Activated CD8-positive, alpha-beta memory T cell treated with anti-CD3 and anti-CD28 coated beads, Interleukin-2, amount 50 U/mL, for 24 hours (primary cell): ENCODE measurements around the gene PGBD1.
"Not testable (repeated sequence)": the region's sequence is repeated elsewhere in the genome, so short reads cannot be mapped to it uniquely, and the experiment has no call there.

Experiments used
- DNase-seq: peaks from one replicate; pipeline ENCODE4 v3.0.0-alpha.2; 2020; ENCODE audit errors: extremely low read depth

Gene PGBD1

GRCh38 chr6:28269492-28269891 lies 11.9 kb upstream of the PGBD1 start:
- DNase-seq, result no peak

GRCh38 chr6:28274888-28275287 lies 6.5 kb upstream of the PGBD1 start:
- DNase-seq, result no peak

- DNase-seq, result no peak
Observed at GRCh38 chr6:28277746-28278145, 3.6 kb upstream of the PGBD1 start.

DNA sequence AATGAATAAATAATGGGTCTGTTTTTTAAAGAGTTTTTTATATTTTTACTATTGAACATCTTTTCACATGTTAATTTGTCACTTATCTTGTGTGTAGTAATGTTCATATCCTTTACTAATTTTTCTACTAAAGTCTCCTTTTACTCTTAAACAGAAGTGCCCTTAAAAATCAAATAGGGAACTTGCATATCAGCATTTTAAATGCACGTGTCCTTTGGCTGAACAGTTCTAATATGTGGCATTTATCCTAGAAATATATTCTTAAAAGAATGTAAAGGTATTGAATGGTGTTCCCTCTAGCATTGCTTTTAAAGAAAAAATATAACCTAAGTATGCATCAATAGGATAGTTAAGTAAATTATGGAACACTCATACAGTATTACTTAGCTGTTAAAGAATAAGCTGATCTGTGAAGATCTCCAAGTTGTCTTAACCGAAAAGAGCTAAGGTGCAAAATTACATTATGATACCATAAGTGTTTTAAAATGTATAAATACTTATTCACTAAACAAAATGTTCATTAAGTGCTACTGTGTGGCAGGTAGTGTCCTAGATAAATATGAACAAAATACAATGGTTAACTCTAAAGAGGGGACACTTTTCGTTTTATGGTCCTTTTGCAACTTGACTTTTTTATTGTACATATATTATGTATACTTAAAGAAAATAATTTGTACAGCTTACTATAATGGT lies 631 bp upstream of the PGBD1 start:
- no peak for DNase-seq

GRCh38 chr6:28282926-28283325 lies 1.6 kb downstream of the PGBD1 start:
- no peak for DNase-seq

GRCh38 chr6:28291573-28291972 lies 10.2 kb downstream of the PGBD1 start:
- DNase-seq, result no peak

DNA sequence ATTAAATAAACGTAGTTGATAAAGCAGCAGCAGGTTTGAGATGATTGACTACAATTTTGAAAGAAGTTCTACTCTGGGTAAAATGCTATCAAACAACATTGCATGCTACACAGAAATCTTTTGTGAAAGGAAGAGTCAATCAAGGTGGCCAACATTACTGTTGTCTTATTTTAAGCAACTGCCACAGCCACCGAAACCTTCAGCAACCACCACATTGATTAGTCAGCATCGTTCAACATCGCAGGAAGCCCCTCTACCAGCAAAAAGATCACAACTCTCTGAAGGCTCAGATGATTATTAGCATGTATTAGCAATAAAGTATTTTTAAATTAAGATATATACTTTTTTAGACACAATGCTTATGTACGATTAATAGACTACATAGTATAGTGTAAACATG lies 14.0 kb downstream of the PGBD1 start:
- no peak for DNase-seq

- DNase-seq, result no peak
Observed at GRCh38 chr6:28296520-28297060, 15.2 kb downstream of the PGBD1 start.

DNA sequence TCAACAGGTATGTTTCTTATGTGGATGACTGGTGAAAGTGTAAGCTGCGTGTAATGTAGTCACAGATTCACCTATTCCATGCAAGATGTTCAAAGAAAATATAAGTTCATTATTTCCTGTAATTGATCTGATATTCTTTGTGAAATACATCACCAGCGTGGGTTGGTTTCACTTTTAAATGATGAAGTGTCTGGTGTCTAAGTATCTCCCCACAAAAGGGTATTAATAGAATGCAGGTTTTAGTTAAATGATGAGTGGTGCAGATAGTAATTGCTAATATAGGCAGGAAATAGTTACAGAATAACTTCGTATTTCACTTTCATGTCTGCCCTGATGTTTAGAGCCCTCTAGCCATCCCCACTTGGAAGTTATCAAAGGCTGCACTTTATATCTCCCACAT lies 22.2 kb downstream of the PGBD1 start:
- DNase-seq, result no peak

- not testable (repeated sequence) for DNase-seq
Observed at GRCh38 chr6:28306363-28306762, 25.0 kb downstream of the PGBD1 start.

GRCh38 chr6:28311139-28311823 lies 29.9 kb downstream of the PGBD1 start:
- DNase-seq, result no peak

DNA sequence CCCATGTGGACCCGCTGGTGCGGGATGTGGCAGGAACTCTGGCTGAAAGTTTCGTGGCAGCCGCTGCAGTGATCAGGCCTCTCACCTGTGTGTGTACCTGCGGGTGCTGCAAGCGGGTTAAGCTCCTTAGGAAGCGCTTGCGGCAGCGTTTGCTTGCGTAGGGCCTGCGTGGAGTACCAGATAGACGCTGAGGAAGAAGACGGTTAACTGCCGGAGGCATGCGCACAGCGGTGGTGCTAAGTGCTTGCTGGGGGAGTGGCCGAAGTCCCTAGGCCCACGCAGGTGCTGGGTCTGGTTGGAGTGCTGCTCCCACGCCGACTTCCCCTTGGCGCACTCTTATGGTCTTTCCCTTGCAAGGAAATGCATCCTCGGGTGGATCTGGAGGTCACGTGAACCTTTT lies 31.6 kb downstream of the PGBD1 start:
- no peak for DNase-seq

DNA sequence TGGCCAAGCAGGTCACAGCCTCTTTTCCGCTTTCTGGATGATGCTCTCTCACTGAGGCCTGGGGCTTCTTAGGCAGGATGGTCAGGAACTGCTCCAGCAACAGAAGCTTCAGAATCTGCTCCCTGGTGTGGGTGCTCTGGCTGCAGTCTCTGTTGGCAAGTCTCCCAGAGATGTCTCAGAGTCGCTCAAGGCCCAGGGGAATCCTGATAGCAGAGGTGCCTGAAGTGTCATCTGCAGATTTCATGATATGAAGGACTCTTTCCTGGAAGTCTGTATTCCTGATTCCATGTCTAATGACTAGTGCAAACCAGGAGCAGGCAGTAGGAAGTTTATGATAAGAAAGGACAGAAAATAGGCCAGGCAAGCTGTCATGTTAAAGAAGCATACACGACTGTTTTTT lies 34.3 kb downstream of the PGBD1 start:
- DNase-seq, result no peak

- not testable (repeated sequence) for DNase-seq
Observed at GRCh38 chr6:28317866-28318265, 36.5 kb downstream of the PGBD1 start.

DNA sequence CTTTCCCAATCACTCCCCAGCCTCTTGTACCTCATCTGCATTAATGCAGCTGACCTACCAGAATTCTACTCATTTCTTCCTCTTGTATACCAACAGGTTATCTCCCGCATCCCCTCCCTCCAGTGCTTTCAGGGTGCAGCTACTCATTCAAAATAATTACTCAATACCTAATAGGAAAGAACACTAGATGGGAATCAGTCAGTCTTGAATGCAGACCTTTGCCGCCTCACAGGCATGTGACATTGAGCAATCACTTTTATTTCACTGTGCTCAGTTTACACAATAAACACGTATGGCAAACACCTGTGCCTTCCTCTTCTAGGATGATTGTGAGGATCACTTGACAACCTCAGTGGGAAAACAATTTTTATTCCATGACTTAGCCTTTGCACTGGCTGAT lies 41.3 kb downstream of the PGBD1 start:
- DNase-seq, result no peak

DNA sequence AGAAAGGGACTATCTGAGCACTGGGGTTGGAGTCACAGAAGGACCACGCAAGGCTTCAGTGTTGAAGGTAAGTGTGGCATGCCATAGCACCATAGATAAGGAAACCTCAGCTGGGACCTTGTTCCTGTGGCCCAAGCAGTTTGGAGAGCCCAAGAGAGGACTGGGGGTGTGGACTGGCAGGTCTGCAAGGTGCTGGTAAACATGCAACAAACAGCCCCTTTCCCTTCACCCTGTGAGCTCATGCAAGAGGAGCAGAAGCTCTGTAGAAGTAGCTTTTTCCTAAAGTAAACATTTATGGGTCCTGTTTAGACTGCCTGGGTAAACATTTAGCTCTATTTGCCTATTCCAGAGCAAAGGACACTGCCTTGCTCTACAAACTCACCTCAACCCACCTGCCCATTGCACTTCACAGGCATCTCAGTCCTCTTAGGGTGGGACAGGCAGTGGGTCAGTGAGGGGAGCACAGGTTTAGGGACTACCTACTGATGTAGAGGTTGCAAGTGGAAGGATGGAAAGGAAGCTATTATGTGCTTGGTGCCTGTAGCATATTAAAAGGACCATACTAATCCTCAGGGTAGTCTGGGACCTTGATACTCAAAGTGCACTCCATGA lies 42.5 kb downstream of the PGBD1 start:
- DNase-seq, result no peak

DNA sequence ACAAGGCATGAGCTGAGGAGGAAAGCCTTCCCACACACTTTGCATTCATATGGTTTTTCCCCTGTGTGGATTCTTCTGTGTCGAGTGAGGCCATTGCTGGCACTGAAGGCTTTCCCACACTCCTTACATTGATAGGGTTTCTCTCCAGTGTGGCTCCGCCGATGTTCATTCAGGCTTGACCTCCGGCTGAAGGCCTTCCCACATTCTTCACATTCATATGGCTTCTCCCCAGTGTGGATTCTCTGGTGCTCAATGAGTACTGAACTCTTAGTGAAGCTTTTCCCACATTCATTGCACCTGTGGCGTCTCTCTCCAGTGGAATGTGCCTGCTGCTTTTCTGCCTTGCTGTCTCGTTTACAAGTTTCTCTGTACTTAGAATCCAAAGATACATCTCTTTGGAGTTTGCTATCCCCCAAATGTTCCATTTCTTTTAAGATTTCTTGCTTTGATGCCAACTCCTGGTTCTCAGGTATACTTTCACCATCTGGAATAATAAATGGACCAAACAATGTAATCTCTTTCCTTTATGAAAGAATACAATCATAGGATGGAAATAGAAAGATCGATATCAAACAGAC lies 45.1 kb downstream of the PGBD1 start:
- no peak for DNase-seq

- no peak for DNase-seq
Observed at GRCh38 chr6:28330041-28330440, 48.7 kb downstream of the PGBD1 start.

- no peak for DNase-seq
Observed at GRCh38 chr6:28333047-28333446, 51.7 kb downstream of the PGBD1 start.

GRCh38 chr6:28333599-28334018 lies 52.2 kb downstream of the PGBD1 start:
- no peak for DNase-seq

DNA sequence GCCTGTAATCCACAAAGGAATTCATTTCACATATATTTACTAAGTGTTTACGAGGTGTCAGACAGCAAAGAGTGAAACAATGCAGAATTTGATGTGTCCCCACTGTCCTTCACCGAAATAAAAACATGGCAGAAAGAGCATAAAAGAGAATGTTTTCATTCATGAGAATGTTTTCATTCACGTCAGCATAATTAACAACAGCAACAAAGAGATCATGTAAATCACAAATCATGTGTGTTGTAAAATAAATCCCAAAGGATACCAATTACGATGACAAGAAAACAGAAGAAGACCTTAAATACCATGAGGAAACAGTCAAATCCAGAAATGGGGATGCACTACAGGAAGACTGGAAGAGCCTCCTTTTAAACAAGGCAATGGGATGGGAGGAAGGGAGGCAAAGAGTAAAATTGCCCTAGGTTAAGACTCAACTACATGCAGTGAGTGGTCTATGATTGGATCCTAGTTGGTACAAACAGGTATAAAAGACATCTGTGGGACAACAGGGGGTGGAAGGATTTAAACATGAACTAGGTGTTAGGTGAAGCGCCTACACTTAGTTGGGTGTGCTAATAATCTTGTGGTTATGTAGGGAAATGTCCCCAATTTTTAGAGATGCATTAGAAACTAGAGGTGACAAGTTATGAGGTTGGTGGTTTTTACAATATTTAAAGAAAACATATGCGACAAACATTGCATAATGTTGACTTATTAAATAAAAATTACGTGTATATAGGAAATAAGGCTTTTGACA lies 53.1 kb downstream of the PGBD1 start:
- no peak for DNase-seq

DNA sequence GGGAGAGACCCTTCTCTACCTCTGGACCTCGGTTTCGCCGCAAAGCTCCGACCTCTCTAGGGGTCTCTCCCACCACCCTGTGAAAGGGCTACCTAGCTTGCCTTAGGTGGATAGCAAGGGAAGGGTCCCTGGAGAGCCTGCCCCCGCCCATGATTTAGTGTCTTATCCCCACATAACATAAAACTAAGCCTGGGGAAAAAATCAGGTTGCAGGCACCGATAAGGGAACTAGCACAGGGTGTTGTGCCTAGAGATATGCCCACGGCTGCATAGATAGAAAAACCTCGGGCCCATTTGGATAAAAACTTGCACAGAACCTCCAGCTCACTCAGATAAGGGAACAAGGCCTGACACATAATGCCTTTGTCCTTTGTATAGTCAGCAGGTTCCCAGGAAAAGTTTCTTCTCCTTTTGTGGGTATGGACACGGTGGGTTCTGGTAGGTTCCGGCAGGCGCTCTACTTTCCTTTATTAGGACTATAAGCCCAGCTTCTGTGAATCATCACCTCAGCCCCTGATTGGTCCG lies 53.7 kb downstream of the PGBD1 start:
- DNase-seq, result no peak
